Embryonic facial prominence (tissue), 1 donor: ENCODE data around the gene RASL10A.

Experiments
- DNase-seq: peaks from one replicate; pipeline ENCODE4 v3.0.0-alpha.2; 2016; ENCODE audit errors: extremely low spot score

RASL10A gene

GRCh38 chr22:29339381-29340235, 24.1 kb upstream of the RASL10A start:
- no peak for DNase-seq

GRCh38 chr22:29338398-29338797, 22.9 kb upstream of the RASL10A start:
- DNase-seq: no peak

GRCh38 chr22:29337631-29338284, 22.3 kb upstream of the RASL10A start:
- DNase-seq: no peak

- DNase-seq: no peak
These were observed 21.4 kb upstream of the RASL10A start for GRCh38 chr22:29336751-29337490.

- DNase-seq: no peak
These were observed 20.2 kb upstream of the RASL10A start for GRCh38 chr22:29335656-29336055.

- no peak for DNase-seq
These were observed 19.3 kb upstream of the RASL10A start for GRCh38 chr22:29334696-29335344.

- DNase-seq: no peak
These were observed 18.7 kb upstream of the RASL10A start for GRCh38 chr22:29334148-29334547.

- no peak for DNase-seq
These were observed 17.5 kb upstream of the RASL10A start for GRCh38 chr22:29332886-29333496.

- DNase-seq: no peak
These were observed 16.3 kb upstream of the RASL10A start for GRCh38 chr22:29331658-29332300.

- no peak for DNase-seq
These were observed 15.7 kb upstream of the RASL10A start for GRCh38 chr22:29331213-29331612.

GRCh38 chr22:29330753-29331152, 15.3 kb upstream of the RASL10A start:
- no peak for DNase-seq

GRCh38 chr22:29330291-29330690, 14.8 kb upstream of the RASL10A start:
- no peak for DNase-seq

- no peak for DNase-seq
These were observed 14.1 kb upstream of the RASL10A start for GRCh38 chr22:29329581-29329980.

- DNase-seq: no peak
These were observed 13.3 kb upstream of the RASL10A start for GRCh38 chr22:29328566-29329500.

GRCh38 chr22:29328055-29328454, 12.6 kb upstream of the RASL10A start:
- no peak for DNase-seq

GRCh38 chr22:29327089-29327764, 11.7 kb upstream of the RASL10A start:
- no peak for DNase-seq

- DNase-seq: no peak
These were observed 11.0 kb upstream of the RASL10A start for GRCh38 chr22:29326481-29326880.

- DNase-seq: no peak
These were observed 10.4 kb upstream of the RASL10A start for GRCh38 chr22:29325785-29326315.

- no peak for DNase-seq
These were observed 9.9 kb upstream of the RASL10A start for GRCh38 chr22:29325356-29325755.
